GM23338 (cell line): Measurements from ENCODE around the gene CLDN1. TPM values are rescaled to one million over a fixed set of nuclear protein-coding genes. Genes with fewer than 3 reads are reported as not detected.

Experiments
- ATAC-seq: fragments of 200-7000 bp; cut with Tn5 transposase; 3 replicates; pipeline ENCODE4 v1.9.1; 2020
- DNase-seq: peaks from one replicate; pipeline ENCODE4 v3.0.0-alpha.2; 2015; ENCODE audit warnings: low spot score
- H2AFZ ChIP-seq: fragments of 200-600 bp; sonication (generic); 2 replicates; pipeline ENCODE4 v1.8.0; 2016; ENCODE audit warnings: antibody characterized with exemption, mild to moderate bottlenecking, moderate library complexity
- H3F3A ChIP-seq: fragments of 200-600 bp; sonication (generic); replicated peaks from 2 replicates; pipeline ENCODE4 v1.8.0; 2017; ENCODE audit warnings: antibody characterized with exemption, mixed run types, low read depth
- H3K27ac ChIP-seq: fragments of 200-600 bp; sonication (generic); 2 replicates; pipeline ENCODE4 v1.6.1; 2016; ENCODE audit warnings: low read depth
- H3K27me3 ChIP-seq: fragments of 200-600 bp; sonication (generic); 2 replicates; pipeline ENCODE4 v1.8.0; 2016; ENCODE audit warnings: mild to moderate bottlenecking, mixed run types, moderate library complexity; ENCODE audit not compliant: insufficient read depth
- H3K36me3 ChIP-seq: fragments of 200-600 bp; sonication (generic); 2 replicates; pipeline ENCODE4 v1.8.0; 2016; ENCODE audit warnings: mild to moderate bottlenecking; ENCODE audit not compliant: insufficient read depth
- H3K4me1 ChIP-seq: fragments of 200-600 bp; sonication (generic); 2 replicates; pipeline ENCODE4 v1.8.0; 2016; ENCODE audit warnings: mild to moderate bottlenecking, moderate library complexity; ENCODE audit not compliant: insufficient read depth
- H3K4me2 ChIP-seq: fragments of 200-600 bp; sonication (generic); 2 replicates; pipeline ENCODE4 v1.7.1; 2017; ENCODE audit warnings: mixed run types
- H3K4me3 ChIP-seq: fragments of 200-600 bp; sonication (generic); 2 replicates; pipeline ENCODE4 v1.6.1; 2016; ENCODE audit warnings: mixed run types
- H3K79me2 ChIP-seq: fragments of 200-600 bp; sonication (generic); replicated peaks from 2 replicates; pipeline ENCODE4 v1.8.0; 2017; ENCODE audit warnings: mild to moderate bottlenecking; ENCODE audit not compliant: insufficient read depth
- H3K9me2 ChIP-seq: fragments of 200-600 bp; sonication (generic); 2 replicates; pipeline ENCODE4 v1.8.0; 2017; ENCODE audit not compliant: insufficient read depth
- H4K20me1 ChIP-seq: fragments of 200-600 bp; sonication (generic); replicated peaks from 2 replicates; pipeline ENCODE4 v1.8.0; 2017; ENCODE audit warnings: mild to moderate bottlenecking; ENCODE audit not compliant: insufficient read depth
- H3K27ac Mint-ChIP-seq: 2 replicates; pipeline ENCODE4 v1.8.0; 2020; ENCODE audit warnings: inconsistent platforms, mild to moderate bottlenecking, moderate library complexity, mixed read lengths
- H3K27me3 Mint-ChIP-seq: 3 replicates; pipeline ENCODE4 v1.8.0; 2022; ENCODE audit warnings: low read depth, mild to moderate bottlenecking, moderate library complexity, mixed read lengths, inconsistent platforms; ENCODE audit not compliant: insufficient read depth, poor library complexity
- H3K36me3 Mint-ChIP-seq: 3 replicates; pipeline ENCODE4 v1.8.0; 2021; ENCODE audit warnings: low read depth, mild to moderate bottlenecking, inconsistent platforms, moderate library complexity, mixed read lengths
- H3K4me1 Mint-ChIP-seq: 3 replicates; pipeline ENCODE4 v1.8.0; 2020; ENCODE audit warnings: mild to moderate bottlenecking, inconsistent platforms, mixed read lengths
- H3K4me3 Mint-ChIP-seq: 3 replicates; pipeline ENCODE4 v1.8.0; 2021; ENCODE audit warnings: moderate library complexity, mild to moderate bottlenecking, inconsistent platforms, mixed read lengths
- H3K9me3 Mint-ChIP-seq: 3 replicates; pipeline ENCODE4 v1.8.0; 2020; ENCODE audit warnings: moderate library complexity, mild to moderate bottlenecking, inconsistent platforms, mixed read lengths
- CTCF ChIP-seq, 2 experiments: fragments of 200-600 bp in 1 of 2; sonication (generic) in 1 of 2; conservative IDR thresholded peaks; 2 replicates each; pipeline versions ENCODE4 v1.5.1 to v1.6.1; 2016 to 2017; ENCODE audit warnings: antibody characterized with exemption in 2 of 2, low read depth in 2 of 2, mild to moderate bottlenecking in 2 of 2, moderate library complexity in 1 of 2
- ETS1 ChIP-seq: IDR thresholded peaks from 2 replicates; pipeline ENCODE4 v1.6.1; 2016; ENCODE audit warnings: antibody characterized with exemption
- EZH2 ChIP-seq: fragments of 200-600 bp; sonication (generic); IDR thresholded peaks from one replicate; pipeline ENCODE4 v1.8.0; 2017; ENCODE audit warnings: antibody characterized with exemption, mild to moderate bottlenecking, low read depth; ENCODE audit not compliant: unreplicated experiment
- JUNB ChIP-seq: IDR thresholded peaks from one replicate; pipeline ENCODE4 v1.6.1; 2016; ENCODE audit warnings: antibody characterized with exemption; ENCODE audit not compliant: unreplicated experiment
- NANOG ChIP-seq: IDR thresholded peaks from 2 replicates; pipeline ENCODE4 v1.6.1; 2016; ENCODE audit warnings: antibody characterized with exemption, borderline replicate concordance
- POLR2AphosphoS5 ChIP-seq: IDR thresholded peaks from 2 replicates; pipeline ENCODE4 v1.6.1; 2016; ENCODE audit warnings: antibody characterized with exemption, low read depth
- STAT1 ChIP-seq: IDR thresholded peaks from one replicate; pipeline ENCODE4 v1.6.1; 2016; ENCODE audit warnings: antibody characterized with exemption; ENCODE audit not compliant: unreplicated experiment
- ZNF331 ChIP-seq: fragments of 250-450 bp; sonication (Bioruptor Pico); IDR thresholded peaks from 2 replicates; pipeline ENCODE4 v1.5.0; 2020; ENCODE audit warnings: low read depth, mild to moderate bottlenecking, moderate library complexity
- ZNF462 ChIP-seq: fragments of 250-450 bp; sonication (Bioruptor Pico); IDR thresholded peaks from 2 replicates; pipeline ENCODE4 v1.5.0; 2020; ENCODE audit warnings: mild to moderate bottlenecking, moderate library complexity
- polyA plus RNA-seq: library from polyadenylated mRNA; unstranded; fragments of >200 nt; fragmentation: Nextera tagmentation; extraction: Ambion mirVana; gene quantifications from 2 replicates; pipeline ENCODE4 v1.2.1, GENCODE V29; 2016
- total RNA-seq: library from RNA; depleted of rRNA; stranded (reverse); fragments of >200 nt; shearing (Covaris generic); gene quantifications from 2 replicates; pipeline ENCODE4 v1.2.3, GENCODE V29; 2014

The CLDN1 gene
- total and polyA plus RNA-seq, 2 experiments from 2014 or later: 2.5 to 4.6 TPM

- Histone ChIP-seq H3K27me3 (no peaks in the 10 kb centered on the region), H3K79me2 (no peaks in the 10 kb centered on the region), H2AFZ (no peak overlapping the region), H3K4me1 (no peaks in the 10 kb centered on the region), H3K4me2 (no peak overlapping the region), H3K27ac (no peak overlapping the region), H4K20me1 (no peaks in the 10 kb centered on the region), H3F3A (no peaks in the 10 kb centered on the region), H3K4me3 (no peak overlapping the region), H3K9me2 (peaks cover 3% of the 10 kb centered on the region; the same call in 1 of the 2 replicates), H3K36me3 (no peaks in the 10 kb centered on the region)
- H3K9me3 Mint-ChIP-seq: no peaks in the 10 kb centered on the region
- no peaks in the 10 kb centered on the region for H3K4me1 Mint-ChIP-seq
- no peaks in the 10 kb centered on the region for H3K36me3 Mint-ChIP-seq
- H3K4me3 Mint-ChIP-seq: no peak overlapping the region
- no peak for ATAC-seq
- H3K27ac Mint-ChIP-seq: no peak overlapping the region
- TF ChIP-seq CTCF (conservative IDR thresholded peaks at IDR 0.05; ENCODE audit: low read depth in 2 of 2): no peak
- DNase-seq: no peak
- no peaks in the 10 kb centered on the region for H3K27me3 Mint-ChIP-seq
Observed at GRCh38 chr3:190369668-190370295, 47.5 kb upstream of the CLDN1 start.

GRCh38 chr3:190368881-190369280 lies 46.6 kb upstream of the CLDN1 start:
- H3K4me2 ChIP-seq: no peak overlapping the region
- no peaks in the 10 kb centered on the region for H3K4me1 ChIP-seq
- H3K9me2 ChIP-seq: peaks cover 3% of the 10 kb centered on the region; the same call in 1 of the 2 replicates
- H3K27ac Mint-ChIP-seq: no peak overlapping the region
- no peaks in the 10 kb centered on the region for H3K27me3 Mint-ChIP-seq
- H3K27ac ChIP-seq: no peak overlapping the region
- H3K4me3 ChIP-seq: no peak overlapping the region
- H3K36me3 ChIP-seq: no peaks in the 10 kb centered on the region
- H3K36me3 Mint-ChIP-seq: no peaks in the 10 kb centered on the region
- H3K4me3 Mint-ChIP-seq: no peak overlapping the region
- no peaks in the 10 kb centered on the region for H3K27me3 ChIP-seq
- H3K4me1 Mint-ChIP-seq: no peaks in the 10 kb centered on the region
- no peaks in the 10 kb centered on the region for H4K20me1 ChIP-seq
- H3K9me3 Mint-ChIP-seq: no peaks in the 10 kb centered on the region
- H3F3A ChIP-seq: no peaks in the 10 kb centered on the region
- no peaks in the 10 kb centered on the region for H3K79me2 ChIP-seq
- ATAC-seq: no peak
- no peak for DNase-seq
- H2AFZ ChIP-seq: no peak overlapping the region
- TF ChIP-seq POLR2AphosphoS5 (no peak), EZH2 (no peak), JUNB (no peak), ZNF331 (CRISPR knock-in tag) (no peak), ETS1 (no peak), ZNF462 (CRISPR knock-in tag) (no peak), STAT1 (no peak), NANOG (no peak)
